VCaP (cell line): ENCODE data around the gene SARM1.

ENCODE experiments used
- H3K27ac ChIP-seq: fragments of 450-650 bp; 2 replicates; pipeline ENCODE4 v1.5.1; 2017
- CTCF ChIP-seq: fragments of 450-650 bp; conservative IDR thresholded peaks from 2 replicates; pipeline ENCODE4 v1.5.1; 2017; ENCODE audit warnings: mild to moderate bottlenecking, moderate library complexity

SARM1 gene

GRCh38 chr17:28328325-28328724 lies 43.2 kb upstream of the SARM1 start:
- peak overlapping the region; percentile 88 for H3K27ac ChIP-seq
- TF ChIP-seq CTCF = no peak

- H3K27ac ChIP-seq = no peak overlapping the region
- no peak for TF ChIP-seq CTCF
Observed at GRCh38 chr17:28330671-28331070, 40.8 kb upstream of the SARM1 start.

GRCh38 chr17:28331891-28332420 lies 39.5 kb upstream of the SARM1 start:
- H3K27ac ChIP-seq = no peak overlapping the region
- no peak for TF ChIP-seq CTCF

- no peak for TF ChIP-seq CTCF
Observed at GRCh38 chr17:28333083-28333746, 38.3 kb upstream of the SARM1 start.

GRCh38 chr17:28334171-28334570 lies 37.3 kb upstream of the SARM1 start:
- no peak for TF ChIP-seq CTCF
- peak overlapping the region; percentile 85 for H3K27ac ChIP-seq

More at GRCh38 chr17:28333083-28333746, 38.3 kb upstream of the SARM1 start:
- peak overlapping the region; percentile 85 for H3K27ac ChIP-seq

GRCh38 chr17:28334666-28335200 lies 36.8 kb upstream of the SARM1 start:
- peak overlapping the region; percentile 85 for H3K27ac ChIP-seq
- TF ChIP-seq CTCF = no peak

GRCh38 chr17:28335201-28335958 lies 36.1 kb upstream of the SARM1 start, which contains the start of the genes IFT20 and TNFAIP1:
Gene IFT20 (minus strand): TSS chr17:28335472. CDS start chr17:28331985, 3,487 bp downstream.
Gene TNFAIP1 (plus strand): TSS chr17:28335761. CDS start chr17:28339522, 3,761 bp downstream.
- no peak for TF ChIP-seq CTCF
- H3K27ac ChIP-seq = peak within 1 kb of the TSS; percentile 85
